ENCODE data around the gene TIMM17B. TPM values are rescaled to one million over a fixed set of nuclear protein-coding genes. Genes with fewer than 3 reads are reported as not detected.
A peak's percentile ranks its signal among the peaks of the same experiment; 100 is the strongest.

Gene TIMM17B
- total and polyA plus RNA-seq, 2 donors (not counting 1 experiment from before 2014, with no cell fraction given) = 50.0 to 63.9 TPM

DNA sequence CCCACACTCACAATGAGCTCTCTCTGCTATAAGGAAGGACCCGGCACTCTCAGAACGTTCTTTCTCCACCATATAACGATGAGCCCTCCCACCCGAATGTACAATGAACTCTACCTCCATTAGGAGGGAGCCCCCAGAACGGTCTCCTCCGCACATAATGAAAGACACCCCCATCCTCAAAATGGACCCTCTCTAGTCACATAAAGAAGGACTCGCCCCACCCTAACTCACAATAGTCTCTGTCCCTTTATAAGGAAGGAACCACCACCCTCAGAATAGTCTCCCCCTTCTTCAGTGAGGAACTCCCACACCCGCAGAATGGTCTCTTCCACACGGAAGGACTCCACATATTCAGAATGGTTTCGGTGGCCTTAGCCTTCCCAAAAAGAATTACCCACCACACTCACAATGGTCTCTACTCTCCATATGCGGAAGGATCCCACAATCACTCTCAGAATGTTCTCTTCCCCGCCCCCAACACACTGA is 13.4 kb upstream of the TIMM17B start:
- H3K9ac ChIP-seq (ENCODE audit: low read length) = peak overlapping the region; percentile 72
- peak overlapping the region; percentile 86 to 90 for H3K27ac ChIP-seq (ENCODE audit: low read length in 2 of 2)
- ChIA-PET CTCF (interaction anchor here (0.8 to 1.5 kb wide), 4 partner anchors 19 to 263 kb away, joined by 4 to 5 read pairs (median 5); partner anchors contain the start of gene OTUD5), POLR2A (interaction anchor here (1.2 to 2.6 kb wide), 5 partner anchors 8 to 46 kb away, joined by 3 to 29 read pairs (median 6); partner anchors contain the start of gene OTUD5)
- peaks cover 23 to 42% of the 10 kb centered on the region in 2 donors for H3K4me1 ChIP-seq (ENCODE audit: control insufficient read depth in 2 of 2, insufficient read depth in 2 of 2, low read length in 2 of 2)
- H3K27ac Mint-ChIP-seq = peak overlapping the region; percentile 88
- no peaks in the 10 kb centered on the region for H3K9me3 Mint-ChIP-seq (ENCODE audit: insufficient read depth)
- intact Hi-C loops (cut with micrococcal nuclease) = loop anchor here (1.0 to 10.0 kb wide), 4 partner anchors 14 to 1696 kb away; partner anchors contain the start of genes CDK16, ELK1, PQBP1 and SUV39H1
- H4K20me1 ChIP-seq (ENCODE audit: control insufficient read depth, insufficient read depth, low read length, poor library complexity, severe bottlenecking) = peaks cover 29% of the 10 kb centered on the region
- H3K36me3 ChIP-seq (replicated peaks in 1 of 2; ENCODE audit: control extremely low read depth in 1 of 2, control insufficient read depth in 1 of 2, extremely low read depth in 1 of 2, insufficient read depth in 2 of 2, low read length in 1 of 2) = peaks cover 0 to 32% of the 10 kb centered on the region in 2 experiments
- peak overlapping the region; percentile 77 for H3K4me2 ChIP-seq (replicated peaks; ENCODE audit: low read depth, low read length, poor library complexity, severe bottlenecking)
- peak overlapping the region; percentile 60 to 78 (median 66) for H3K4me3 ChIP-seq (ENCODE audit: control extremely low read depth in 1 of 5, extremely low read depth in 1 of 5, insufficient read depth in 1 of 5, low read depth in 2 of 5, low read length in 4 of 5)
- ATAC-seq (ENCODE audit: low read depth) (peak; percentile 10), DNase-seq (no peak)
- H3K4me1 Mint-ChIP-seq = peaks cover 45% of the 10 kb centered on the region
- H2AFZ ChIP-seq (ENCODE audit: insufficient read depth, low read depth, low read length, poor library complexity, severe bottlenecking) = peak overlapping the region; percentile 37
- H3K4me3 Mint-ChIP-seq = peak overlapping the region; percentile 86
- H3K79me2 ChIP-seq (ENCODE audit: control insufficient read depth, insufficient read depth, low read length) = peaks cover 27% of the 10 kb centered on the region
- no peaks in the 10 kb centered on the region for H3K9me3 ChIP-seq (ENCODE audit: control extremely low read depth in 1 of 3, control insufficient read depth in 2 of 3, insufficient read depth in 1 of 3, low read length in 2 of 3)
- 0% methylated on average over 8 of the region's 12 CpGs for WGBS (ENCODE audit: insufficient coverage)
- TF ChIP-seq EZH2 (IDR thresholded peaks at IDR 0.05; ENCODE audit: borderline replicate concordance, insufficient read depth, low read depth, low read length, poor library complexity, severe bottlenecking) = no peak
- TF ChIP-seq, protein P1, sequence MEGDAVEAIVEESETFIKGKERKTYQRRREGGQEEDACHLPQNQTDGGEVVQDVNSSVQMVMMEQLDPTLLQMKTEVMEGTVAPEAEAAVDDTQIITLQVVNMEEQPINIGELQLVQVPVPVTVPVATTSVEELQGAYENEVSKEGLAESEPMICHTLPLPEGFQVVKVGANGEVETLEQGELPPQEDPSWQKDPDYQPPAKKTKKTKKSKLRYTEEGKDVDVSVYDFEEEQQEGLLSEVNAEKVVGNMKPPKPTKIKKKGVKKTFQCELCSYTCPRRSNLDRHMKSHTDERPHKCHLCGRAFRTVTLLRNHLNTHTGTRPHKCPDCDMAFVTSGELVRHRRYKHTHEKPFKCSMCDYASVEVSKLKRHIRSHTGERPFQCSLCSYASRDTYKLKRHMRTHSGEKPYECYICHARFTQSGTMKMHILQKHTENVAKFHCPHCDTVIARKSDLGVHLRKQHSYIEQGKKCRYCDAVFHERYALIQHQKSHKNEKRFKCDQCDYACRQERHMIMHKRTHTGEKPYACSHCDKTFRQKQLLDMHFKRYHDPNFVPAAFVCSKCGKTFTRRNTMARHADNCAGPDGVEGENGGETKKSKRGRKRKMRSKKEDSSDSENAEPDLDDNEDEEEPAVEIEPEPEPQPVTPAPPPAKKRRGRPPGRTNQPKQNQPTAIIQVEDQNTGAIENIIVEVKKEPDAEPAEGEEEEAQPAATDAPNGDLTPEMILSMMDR (IDR thresholded peaks at IDR 0.05) = no peak
- no peaks in the 10 kb centered on the region for H3K27me3 ChIP-seq (replicated peaks in 1 of 4; ENCODE audit: control extremely low read depth in 1 of 4, control insufficient read depth in 3 of 4, insufficient read depth in 4 of 4, low read length in 3 of 4)
- H3K27me3 Mint-ChIP-seq = no peaks in the 10 kb centered on the region

DNA sequence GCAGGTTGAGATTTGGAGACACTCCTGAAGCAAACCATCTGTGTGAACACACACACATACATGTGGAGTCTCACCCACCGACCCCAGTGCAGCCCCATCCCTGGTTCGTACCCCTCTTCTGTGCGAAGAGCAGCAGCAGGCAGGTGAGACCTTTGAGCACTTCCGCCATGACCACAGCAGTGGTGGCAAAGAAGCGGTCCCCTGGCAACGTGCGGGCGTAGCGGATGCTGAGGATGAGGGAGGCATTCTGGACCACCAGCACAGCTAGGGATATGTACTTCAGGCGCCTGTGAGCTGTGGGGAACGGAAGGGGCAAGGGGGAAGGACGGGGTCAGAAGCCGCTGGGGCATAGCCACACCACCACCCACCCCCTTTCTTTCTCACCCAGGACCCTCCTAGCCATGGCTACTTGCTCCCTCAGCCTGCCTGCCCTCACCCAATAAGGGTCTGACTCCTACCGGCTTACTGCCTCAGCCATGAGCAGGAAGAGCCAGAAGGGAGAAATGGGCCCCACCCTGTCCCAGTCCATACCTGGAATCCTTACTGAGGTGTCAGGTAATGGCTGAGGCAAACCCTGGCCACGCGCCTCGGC is 12.2 kb upstream of the TIMM17B start:
- H3K4me3 Mint-ChIP-seq = no peak overlapping the region
- ATAC-seq (ENCODE audit: low read depth) (no peak), DNase-seq (no peak)
- TF ChIP-seq EZH2 (IDR thresholded peaks at IDR 0.05; ENCODE audit: borderline replicate concordance, insufficient read depth, low read depth, low read length, poor library complexity, severe bottlenecking) = no peak
- TF ChIP-seq, protein P1 (IDR thresholded peaks at IDR 0.05) = no peak
- H3K27me3 Mint-ChIP-seq = no peaks in the 10 kb centered on the region
- peaks cover 12 to 31% of the 10 kb centered on the region in 2 donors for H3K4me1 ChIP-seq (ENCODE audit: control insufficient read depth in 2 of 2, insufficient read depth in 2 of 2, low read length in 2 of 2)
- H3K36me3 ChIP-seq (replicated peaks in 1 of 2; ENCODE audit: control extremely low read depth in 1 of 2, control insufficient read depth in 1 of 2, extremely low read depth in 1 of 2, insufficient read depth in 2 of 2, low read length in 1 of 2) = peaks cover 0 to 21% of the 10 kb centered on the region in 2 experiments
- H3K9me3 Mint-ChIP-seq (ENCODE audit: insufficient read depth) = no peaks in the 10 kb centered on the region
- H3K4me3 ChIP-seq (ENCODE audit: control extremely low read depth in 1 of 5, extremely low read depth in 1 of 5, insufficient read depth in 1 of 5, low read depth in 2 of 5, low read length in 4 of 5) = no peak overlapping the region
- no peak overlapping the region for H3K27ac Mint-ChIP-seq
- no peaks in the 10 kb centered on the region for H3K27me3 ChIP-seq (replicated peaks in 1 of 4; ENCODE audit: control extremely low read depth in 1 of 4, control insufficient read depth in 3 of 4, insufficient read depth in 4 of 4, low read length in 3 of 4)
- intact Hi-C loops (cut with micrococcal nuclease) = loop anchor here (10.0 kb wide), 2 partner anchors 1255 to 1695 kb away; partner anchors contain the start of genes CDK16, ELK1 and UXT
- peaks cover 17% of the 10 kb centered on the region for H4K20me1 ChIP-seq (ENCODE audit: control insufficient read depth, insufficient read depth, low read length, poor library complexity, severe bottlenecking)
- no peaks in the 10 kb centered on the region for H3K9me3 ChIP-seq (ENCODE audit: control extremely low read depth in 1 of 3, control insufficient read depth in 2 of 3, insufficient read depth in 1 of 3, low read length in 2 of 3)
- H3K4me2 ChIP-seq (replicated peaks; ENCODE audit: low read depth, low read length, poor library complexity, severe bottlenecking) = no peak overlapping the region
- CTCF ChIA-PET = no interaction called here
- peaks cover 16% of the 10 kb centered on the region for H3K79me2 ChIP-seq (ENCODE audit: control insufficient read depth, insufficient read depth, low read length)
- no peak overlapping the region for H2AFZ ChIP-seq (ENCODE audit: insufficient read depth, low read depth, low read length, poor library complexity, severe bottlenecking)
- H3K9ac ChIP-seq (ENCODE audit: low read length) = no peak overlapping the region
- POLR2A ChIA-PET = interaction anchor here (2.1 kb wide), 1 partner anchor 18 kb away, joined by 6 read pairs; no protein-coding TSS in a partner anchor
- WGBS (ENCODE audit: insufficient coverage) = 95% methylated on average over 4 of the region's 17 CpGs
- peaks cover 36% of the 10 kb centered on the region for H3K4me1 Mint-ChIP-seq
- no peak overlapping the region for H3K27ac ChIP-seq (ENCODE audit: low read length in 2 of 2)

Measured in B cell (primary cell).